Gastrocnemius medialis (tissue), 4 donors: ENCODE results near the gene ZG16B.

Source experiments
- CTCF ChIP-seq, 5 experiments: fragments of 450-650 bp in 3 of 5; fragments of 200-600 bp in 2 of 5; sonication (generic) in 2 of 5; IDR thresholded peaks in 4 of 5; conservative IDR thresholded peaks in 1 of 5; 1 replicate in 4 of 5; 2 replicates in 1 of 5; pipeline ENCODE4 v1.5.1; 2016 to 2019; ENCODE audit warnings: antibody characterized with exemption in 5 of 5, mild to moderate bottlenecking in 3 of 5, moderate library complexity in 3 of 5
- POLR2A ChIP-seq, 2 donors: fragments of 450-650 bp; IDR thresholded peaks; one replicate each; pipeline ENCODE4 v1.6.1; 2017; ENCODE audit warnings: antibody characterized with exemption in 2 of 2, mild to moderate bottlenecking in 2 of 2, moderate library complexity in 2 of 2

- no peak for TF ChIP-seq POLR2A (IDR thresholded peaks at IDR 0.05)
- no peak for TF ChIP-seq CTCF (IDR thresholded peaks at IDR 0.05 in 4 of 5, conservative IDR thresholded peaks at IDR 0.05 in 1 of 5)
Observed at GRCh38 chr16:2829501-2830354, at the start of gene ZG16B.
